ENCODE results near the gene SF3A2. TPM values are rescaled to one million over a fixed set of nuclear protein-coding genes. Genes with fewer than 3 reads are reported as not detected.

SF3A2 gene
- total and polyA plus RNA-seq, 2 donors (not counting 3 experiments of a cell fraction or from before 2014, with no cell fraction given) = 21.5 to 164 TPM

GRCh38 chr19:2190848-2191455 is 45.7 kb upstream of the SF3A2 start:
- peaks cover 17% of the 10 kb centered on the region for H3K79me2 ChIP-seq (ENCODE audit: control insufficient read depth, insufficient read depth, low read length)

DNA sequence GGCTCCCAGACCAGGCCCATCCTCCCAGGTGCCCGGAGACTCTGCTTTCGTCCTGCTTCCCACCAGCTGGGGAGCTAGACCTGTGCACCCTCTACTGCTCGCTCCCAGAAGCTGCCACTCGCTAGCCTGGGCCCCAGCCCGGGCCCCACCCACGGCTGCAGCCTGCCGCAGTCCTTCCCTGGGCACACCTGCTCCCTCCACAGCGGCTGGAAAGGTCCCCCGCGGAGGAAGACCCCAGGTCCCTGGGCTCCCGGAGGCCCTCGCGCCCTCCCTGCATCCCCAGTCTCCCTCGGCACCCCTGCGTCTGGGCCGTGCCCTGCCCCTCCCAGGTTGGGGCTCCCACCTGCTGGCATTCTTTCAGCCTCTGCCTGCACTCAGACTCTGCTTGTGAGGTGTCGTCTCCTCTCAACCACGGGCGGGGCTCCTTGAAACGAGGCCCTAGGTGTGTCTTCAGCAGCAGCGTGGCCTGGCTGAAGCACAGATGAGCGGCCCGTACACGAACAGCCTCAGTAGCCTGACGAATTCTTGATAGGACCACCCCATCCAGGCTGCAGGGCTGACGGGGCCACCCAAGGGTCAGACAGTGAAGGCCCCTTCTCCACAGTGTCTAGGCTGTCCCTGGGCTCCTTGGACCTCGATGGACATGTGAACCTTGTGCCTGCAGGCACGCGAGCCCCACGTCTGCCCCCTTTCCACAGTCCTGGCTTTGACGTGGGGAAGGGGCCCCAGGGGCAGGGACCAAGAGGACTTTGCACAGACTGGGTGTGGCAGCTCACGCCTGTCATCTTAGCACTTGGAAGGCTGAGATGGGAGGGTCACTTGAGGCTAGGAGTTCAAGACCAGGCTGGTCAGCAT is 44.9 kb upstream of the SF3A2 start:
- BruUV-seq (replicated peaks) = no TSS peak
- CTCF ChIA-PET = interaction anchor here (1.0 kb wide), 1 partner anchor 40 kb away, joined by 3 read pairs; no protein-coding TSS in a partner anchor

More at GRCh38 chr19:2190848-2191455, 45.7 kb upstream of the SF3A2 start:
- Histone ChIP-seq H3K4me2 (ENCODE audit: insufficient read depth, low read length) (no peak overlapping the region), H3K9ac (replicated peaks; ENCODE audit: extremely low read depth, insufficient read depth, low read length) (no peak overlapping the region), H3K27ac (ENCODE audit: insufficient read depth, low read depth, low read length) (no peak overlapping the region), H3K4me3 (replicated peaks in 1 of 3; ENCODE audit: insufficient read depth in 1 of 3, low read depth in 1 of 3, low read length in 3 of 3) (no peak overlapping the region), H4K20me1 (replicated peaks; ENCODE audit: control insufficient read depth, extremely low read depth, insufficient read depth, low read length) (no peaks in the 10 kb centered on the region), H3K27me3 (ENCODE audit: control insufficient read depth in 2 of 2, insufficient read depth in 2 of 2, low read length in 2 of 2) (no peaks in the 10 kb centered on the region), H3K9me3 (replicated peaks; ENCODE audit: control insufficient read depth, insufficient read depth, low read length) (no peaks in the 10 kb centered on the region), H2AFZ (ENCODE audit: low read depth, low read length) (no peak overlapping the region), H3K36me3 (ENCODE audit: control insufficient read depth in 2 of 2, extremely low read depth in 1 of 2, insufficient read depth in 2 of 2, low read length in 2 of 2) (peaks cover 7 to 53% of the 10 kb centered on the region in 2 experiments), H3K9me1 (replicated peaks; ENCODE audit: control insufficient read depth, extremely low read depth, insufficient read depth, low read length) (no peaks in the 10 kb centered on the region), H3K4me1 (ENCODE audit: control insufficient read depth, extremely low read depth, insufficient read depth, low read length) (peaks cover 6% of the 10 kb centered on the region)
- POLR2A ChIA-PET = no interaction called here
- BruUV-seq (replicated peaks) = no TSS peak
- DNase-seq (ENCODE audit: low read depth, low spot score) (no peak), FAIRE-seq (no peak)
- dilution Hi-C loops (cut with MboI; ENCODE audit: extremely low pct_ligation_motif_present, low sequenced_read_pairs) (no loop called here), intact Hi-C loops (cut with micrococcal nuclease) (no loop called here)
- CTCF ChIA-PET = interaction anchor here (1.0 to 1.2 kb wide), 2 partner anchors 22 to 39 kb away, joined by 3 read pairs; no protein-coding TSS in a partner anchor
- TF ChIP-seq, protein P1, sequence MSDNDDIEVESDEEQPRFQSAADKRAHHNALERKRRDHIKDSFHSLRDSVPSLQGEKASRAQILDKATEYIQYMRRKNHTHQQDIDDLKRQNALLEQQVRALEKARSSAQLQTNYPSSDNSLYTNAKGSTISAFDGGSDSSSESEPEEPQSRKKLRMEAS (IDR thresholded peaks at IDR 0.05; ENCODE audit: insufficient read depth, insufficient read length) = no peak
- TF ChIP-seq POLR2AphosphoS5 (IDR thresholded peaks at IDR 0.05; ENCODE audit: insufficient read depth, low read depth, low read length) = no peak
- no peak for TF ChIP-seq POLR2A (IDR thresholded peaks at IDR 0.05; ENCODE audit: low read depth, low read length)
- TF ChIP-seq FOS (IDR thresholded peaks at IDR 0.05; ENCODE audit: borderline replicate concordance, insufficient read depth, low read length) = no peak

More for the DNA sequence above, 44.9 kb upstream of the SF3A2 start:
- no peak overlapping the region for H3K4me3 ChIP-seq (replicated peaks in 1 of 3; ENCODE audit: insufficient read depth in 1 of 3, low read depth in 1 of 3, low read length in 3 of 3)
- POLR2A ChIA-PET = no interaction called here
- intact Hi-C loops (cut with micrococcal nuclease) = no loop called here
- H3K27me3 ChIP-seq (ENCODE audit: control insufficient read depth in 2 of 2, insufficient read depth in 2 of 2, low read length in 2 of 2) = no peaks in the 10 kb centered on the region
- FAIRE-seq (no peak), DNase-seq (ENCODE audit: low read depth, low spot score) (no peak)
- H3K4me1 ChIP-seq (ENCODE audit: control insufficient read depth, extremely low read depth, insufficient read depth, low read length) = no peaks in the 10 kb centered on the region
- H3K9me1 ChIP-seq (replicated peaks; ENCODE audit: control insufficient read depth, extremely low read depth, insufficient read depth, low read length) = no peaks in the 10 kb centered on the region
- no peak overlapping the region for H3K27ac ChIP-seq (ENCODE audit: insufficient read depth, low read depth, low read length)
- H3K9me3 ChIP-seq (replicated peaks; ENCODE audit: control insufficient read depth, insufficient read depth, low read length) = no peaks in the 10 kb centered on the region
- TF ChIP-seq MYC (IDR thresholded peaks at IDR 0.05; ENCODE audit: low read depth, low read length) (no peak), EZH2 (IDR thresholded peaks at IDR 0.05; ENCODE audit: borderline replicate concordance, low read depth, low read length, severe bottlenecking) (no peak), GATA2 (IDR thresholded peaks at IDR 0.05; ENCODE audit: insufficient read depth, insufficient read length, low read depth, low read length) (no peak), POLR2AphosphoS5 (IDR thresholded peaks at IDR 0.05; ENCODE audit: insufficient read depth, low read depth, low read length) (no peak), POLR2A (IDR thresholded peaks at IDR 0.05; ENCODE audit: low read depth, low read length) (no peak), FOS (IDR thresholded peaks at IDR 0.05; ENCODE audit: borderline replicate concordance, insufficient read depth, low read length) (no peak), CTCF (IDR thresholded peaks at IDR 0.05; ENCODE audit: extremely low read depth in 1 of 2, insufficient read depth in 1 of 2, low read depth in 1 of 2, low read length in 2 of 2) (no peak), JUN (IDR thresholded peaks at IDR 0.05; ENCODE audit: borderline replicate concordance, insufficient read depth, insufficient read length, low read depth) (no peak)
- TF ChIP-seq, protein P1 (IDR thresholded peaks at IDR 0.05; ENCODE audit: insufficient read depth, insufficient read length) = no peak
- H2AFZ ChIP-seq (ENCODE audit: low read depth, low read length) = no peak overlapping the region
- H3K36me3 ChIP-seq (ENCODE audit: control insufficient read depth in 2 of 2, extremely low read depth in 1 of 2, insufficient read depth in 2 of 2, low read length in 2 of 2) = peaks cover 7 to 56% of the 10 kb centered on the region in 2 experiments
- peaks cover 21% of the 10 kb centered on the region for H3K79me2 ChIP-seq (ENCODE audit: control insufficient read depth, insufficient read depth, low read length)
- dilution Hi-C loops (cut with MboI; ENCODE audit: extremely low pct_ligation_motif_present, low sequenced_read_pairs) = no loop called here
- no peak overlapping the region for H3K4me2 ChIP-seq (ENCODE audit: insufficient read depth, low read length)
- no peak overlapping the region for H3K9ac ChIP-seq (replicated peaks; ENCODE audit: extremely low read depth, insufficient read depth, low read length)
- no peaks in the 10 kb centered on the region for H4K20me1 ChIP-seq (replicated peaks; ENCODE audit: control insufficient read depth, extremely low read depth, insufficient read depth, low read length)

Data from endothelial cell of umbilical vein (primary cell).